GM08714 (cell line): ENCODE data around the gene TSHZ2.
"Not testable (repeated sequence)": the region's sequence is repeated elsewhere in the genome, so short reads cannot be mapped to it uniquely, and the experiment has no call there.

Source experiments
- H3K4me3 ChIP-seq: fragments of 200-500 bp; sonication (Bioruptor generic); 2 replicates; pipeline ENCODE4 v1.5.1; 2014; ENCODE audit warnings: mild to moderate bottlenecking, low read length, inconsistent platforms
- ZNF274 ChIP-seq: IDR thresholded peaks from 2 replicates; pipeline ENCODE4 v1.6.1; 2012; ENCODE audit warnings: mild to moderate bottlenecking, low read depth, low read length

The TSHZ2 gene

DNA sequence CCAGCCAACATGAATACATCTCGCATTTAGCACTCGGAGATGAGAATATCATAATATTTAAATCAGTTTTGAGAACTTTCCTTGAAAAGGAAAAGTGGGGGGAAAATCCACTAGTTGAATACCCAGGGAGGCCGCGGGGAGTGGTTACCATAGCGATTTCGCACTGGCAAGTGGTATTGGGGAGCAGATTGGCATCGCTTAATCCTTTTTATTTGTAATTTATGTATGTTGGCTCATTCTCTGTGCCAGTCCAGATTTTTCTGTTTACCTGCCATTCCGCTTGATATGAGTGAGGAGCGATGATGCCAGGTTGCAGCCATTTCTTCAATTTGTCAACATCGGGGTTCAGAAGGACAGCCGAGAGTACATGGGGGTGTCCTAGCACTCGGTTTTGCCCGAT, 329.7 kb downstream of the TSHZ2 start:
- TF ChIP-seq ZNF274: no peak
- no peak overlapping the region for H3K4me3 ChIP-seq

DNA sequence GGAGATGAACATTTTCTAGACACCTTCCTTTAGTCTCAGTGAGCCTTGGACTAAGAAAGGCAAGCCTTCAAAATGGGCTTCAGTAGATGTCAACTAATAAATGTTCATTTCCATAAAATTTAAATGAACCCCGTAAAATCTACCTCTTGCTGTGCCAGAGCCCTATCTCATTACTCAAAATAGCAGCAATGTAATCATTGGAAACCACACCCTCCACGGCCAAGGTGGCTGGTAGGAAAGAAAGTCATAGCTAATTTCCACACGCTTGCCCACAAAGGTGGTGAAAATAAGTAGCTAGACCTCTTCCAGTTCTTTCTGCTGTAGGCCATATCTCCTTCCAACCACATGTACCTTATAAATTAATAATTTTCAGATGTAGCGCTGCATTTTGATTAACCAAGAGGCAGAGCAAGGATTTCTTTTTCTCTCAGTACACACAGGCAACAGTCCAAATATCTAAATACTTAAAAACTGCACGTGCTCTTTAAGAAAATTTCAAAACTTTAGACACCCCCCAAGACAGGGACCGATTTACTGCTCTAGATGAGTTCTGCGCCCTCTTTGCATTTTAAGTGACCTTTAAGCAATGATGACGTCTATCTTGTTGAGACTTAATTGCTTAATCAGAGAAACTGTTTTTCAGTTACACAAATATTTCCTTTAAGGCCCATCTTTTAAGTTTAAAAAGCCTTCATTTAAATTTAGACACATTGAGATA, 330.7 kb downstream of the TSHZ2 start:
- no peak for TF ChIP-seq ZNF274
- H3K4me3 ChIP-seq: no peak overlapping the region

- TF ChIP-seq ZNF274: no peak
- no peak overlapping the region for H3K4me3 ChIP-seq
These were observed 331.2 kb downstream of the TSHZ2 start for GRCh38 chr20:53303413-53303760.

GRCh38 chr20:53304146-53304545, 332.0 kb downstream of the TSHZ2 start:
- no peak overlapping the region for H3K4me3 ChIP-seq
- TF ChIP-seq ZNF274: no peak

DNA sequence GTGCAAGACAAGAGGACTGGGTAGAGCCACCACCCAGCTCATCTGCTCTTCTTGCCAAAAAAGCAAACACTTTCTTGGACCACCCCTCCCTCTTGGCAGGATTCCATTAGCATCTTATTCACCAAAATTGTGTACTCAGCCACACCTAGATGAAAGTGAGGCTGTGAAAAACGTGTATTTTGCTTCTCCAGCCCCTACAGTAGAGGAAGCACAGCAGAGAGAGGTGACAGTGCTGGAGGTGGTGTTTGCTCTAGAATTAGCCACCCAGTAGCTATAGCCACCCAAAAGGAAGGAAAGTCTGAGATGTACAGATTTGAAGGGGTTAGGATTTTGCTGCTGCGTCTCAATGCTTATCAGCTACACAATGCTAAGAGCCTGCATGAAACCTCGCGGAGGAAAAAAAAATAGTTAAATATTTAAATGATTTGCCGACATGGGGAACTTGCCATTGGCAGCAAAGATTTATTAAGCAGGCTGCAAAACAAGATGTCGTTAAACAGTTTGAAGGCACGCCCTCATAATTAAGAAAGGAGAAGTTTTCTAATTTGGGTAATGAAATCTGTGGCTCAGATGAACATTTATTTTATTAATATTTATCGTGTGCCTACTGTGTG, 334.1 kb downstream of the TSHZ2 start:
- TF ChIP-seq ZNF274: no peak
- no peak overlapping the region for H3K4me3 ChIP-seq

- no peak for TF ChIP-seq ZNF274
- H3K4me3 ChIP-seq: no peak overlapping the region
These were observed 335.9 kb downstream of the TSHZ2 start for GRCh38 chr20:53307964-53308597.

DNA sequence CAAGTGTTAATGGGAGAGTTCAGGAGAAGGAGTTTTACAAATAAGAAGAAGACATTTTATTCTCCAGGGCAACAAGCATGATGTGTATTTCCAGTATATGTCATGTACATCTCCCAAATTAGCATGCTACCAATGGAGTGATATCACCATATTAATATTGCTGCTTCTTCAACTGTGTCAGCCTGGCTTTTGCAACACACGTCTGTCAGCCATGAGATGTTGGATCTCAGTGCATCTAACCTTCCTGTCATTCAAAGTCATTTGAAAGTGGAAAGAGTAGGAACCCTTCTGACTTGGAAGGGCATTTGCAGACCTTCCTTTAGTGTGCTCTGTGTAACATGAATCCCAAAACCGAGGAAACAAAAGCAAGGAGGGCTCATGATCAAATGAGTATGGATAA, 337.4 kb downstream of the TSHZ2 start:
- no peak overlapping the region for H3K4me3 ChIP-seq
- TF ChIP-seq ZNF274: no peak

GRCh38 chr20:53312957-53313356, 340.8 kb downstream of the TSHZ2 start:
- no peak overlapping the region for H3K4me3 ChIP-seq
- TF ChIP-seq ZNF274: no peak

- no peak for TF ChIP-seq ZNF274
- H3K4me3 ChIP-seq: no peak overlapping the region
These were observed 344.2 kb downstream of the TSHZ2 start for GRCh38 chr20:53316206-53316937.

- no peak overlapping the region for H3K4me3 ChIP-seq
- no peak for TF ChIP-seq ZNF274
These were observed 347.0 kb downstream of the TSHZ2 start for GRCh38 chr20:53319200-53319599.

GRCh38 chr20:53319716-53320115, 347.6 kb downstream of the TSHZ2 start:
- H3K4me3 ChIP-seq: no peak overlapping the region
- no peak for TF ChIP-seq ZNF274

DNA sequence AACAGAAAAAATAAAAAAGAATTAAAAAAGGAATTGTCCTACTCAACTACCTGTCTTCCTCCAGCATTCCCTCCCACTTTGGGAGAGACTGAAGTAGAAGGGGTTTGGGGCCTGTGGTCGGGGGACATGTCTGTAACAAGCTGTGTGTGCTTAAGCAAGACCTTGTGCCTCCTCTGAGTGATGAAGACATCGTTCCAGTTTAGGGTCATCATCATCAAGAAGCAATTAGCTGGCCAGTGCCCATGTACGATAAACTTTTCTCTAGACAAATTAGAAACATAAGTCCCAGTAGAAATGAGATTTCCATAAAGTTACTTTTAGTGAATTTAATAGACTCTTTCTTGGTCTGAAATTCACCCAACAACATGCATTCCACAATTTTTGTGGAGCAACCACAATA, 348.5 kb downstream of the TSHZ2 start:
- TF ChIP-seq ZNF274: no peak
- no peak overlapping the region for H3K4me3 ChIP-seq

GRCh38 chr20:53321596-53321995, 349.4 kb downstream of the TSHZ2 start:
- H3K4me3 ChIP-seq: no peak overlapping the region
- no peak for TF ChIP-seq ZNF274

DNA sequence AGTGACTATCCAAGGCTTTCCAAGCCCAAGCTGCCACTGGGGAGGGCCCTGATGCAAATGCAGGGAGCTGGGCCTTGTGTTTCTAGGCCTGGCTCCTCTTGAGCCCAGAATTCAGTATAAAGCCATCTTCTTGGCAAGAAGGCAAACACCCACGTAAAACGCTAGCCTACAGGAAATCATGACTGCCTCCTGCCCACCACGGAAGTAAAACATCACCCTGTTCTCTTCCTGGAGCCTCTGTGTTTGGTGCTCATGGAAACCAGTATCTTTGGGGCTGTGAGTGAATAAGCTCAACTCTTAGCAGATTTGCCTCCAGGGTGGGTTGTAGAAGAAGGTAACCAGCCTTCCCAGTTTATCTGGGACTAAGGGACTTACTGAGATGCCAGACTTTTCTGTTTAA, 350.5 kb downstream of the TSHZ2 start:
- no peak overlapping the region for H3K4me3 ChIP-seq
- TF ChIP-seq ZNF274: no peak

- not testable (repeated sequence) for H3K4me3 ChIP-seq
These were observed 351.3 kb downstream of the TSHZ2 start for GRCh38 chr20:53323460-53323859.
